HCT116 (cell line): ENCODE results near the gene RTN1. TPM values are rescaled to one million over a fixed set of nuclear protein-coding genes. Genes with fewer than 3 reads are reported as not detected.

Source experiments
- ATAC-seq: fragments of 200-7000 bp; cut with Tn5 transposase; 2 replicates; pipeline ENCODE4 v1.9.1; 2020; ENCODE audit warnings: mild to moderate bottlenecking, moderate library complexity
- BruUV-seq: library from RNA; stranded (reverse); fragments of 400-500 nt; replicated peaks from 2 replicates; lab custom pipeline; 2021; lab: Mats Ljungman, UMichigan
- CTCF ChIA-PET: fragments of 300-600 bp; sonication (Branson Sonifier 250); formaldehyde crosslinking; loops from one replicate; lab custom pipeline; 2021; ENCODE audit warnings: antibody characterized with exemption; lab: Charles Lee
- POLR2A ChIA-PET: fragments of 300-600, 350-600 bp; sonication (Branson Sonifier 250); formaldehyde crosslinking; loops from one replicate; lab custom pipeline; 2021; ENCODE audit warnings: antibody characterized with exemption; lab: Charles Lee
- RAD21 ChIA-PET, 2 experiments: fragments of 300-600 bp; sonication (Branson Sonifier 250); formaldehyde crosslinking; loops; one replicate each; lab custom pipeline; 2023; ENCODE audit warnings: low total read pairs in 2 of 2; ENCODE audit not compliant: uncharacterized antibody in 2 of 2, unreplicated experiment in 2 of 2, low non-redundant PET in 1 of 2; lab: Charles Lee
- DNase-seq: peaks from one replicate; pipeline ENCODE4 v3.0.0-alpha.2; 2010; ENCODE audit warnings: low read depth, low spot score
- H2AFZ ChIP-seq: fragments of 200-600 bp; shearing (Covaris generic), sonication (generic); 2 replicates; pipeline ENCODE4 v1.6.1; 2017; ENCODE audit warnings: low read depth, mixed run types, mixed read lengths, antibody characterized with exemption, low read length; ENCODE audit not compliant: poor library complexity, severe bottlenecking
- H3K27ac ChIP-seq: 2 replicates; pipeline ENCODE4 v1.5.1; 2012; ENCODE audit warnings: low read depth, low read length
- H3K27me3 ChIP-seq: fragments of 200-600 bp; sonication (generic); 2 replicates; pipeline ENCODE4 v1.6.1; 2016; ENCODE audit warnings: mixed run types, low read length, mixed read lengths; ENCODE audit not compliant: insufficient read depth
- H3K36me3 ChIP-seq, 2 experiments: fragments of 200-500 bp in 1 of 2; fragments of 200-600 bp in 1 of 2; sonication (Bioruptor generic) in 1 of 2; sonication (generic) in 1 of 2; 2 replicates each; pipeline versions ENCODE4 v1.5.1 to v1.6.1; 2014 to 2016; ENCODE audit warnings: low read length in 2 of 2, inconsistent platforms in 1 of 2, mixed read lengths in 1 of 2, mixed run types in 1 of 2; ENCODE audit not compliant: insufficient read depth in 2 of 2, control insufficient read depth in 1 of 2
- H3K4me1 ChIP-seq, 2 experiments: fragments of 200-600 bp in 1 of 2; sonication (generic) in 1 of 2; 2 replicates each; pipeline versions ENCODE4 v1.5.1 to v1.6.1; 2012 to 2017; ENCODE audit warnings: low read length in 2 of 2, inconsistent platforms in 1 of 2, mild to moderate bottlenecking in 1 of 2, mixed read lengths in 1 of 2, mixed run types in 1 of 2, moderate library complexity in 1 of 2; ENCODE audit not compliant: insufficient read depth in 2 of 2, control insufficient read depth in 1 of 2
- H3K4me2 ChIP-seq: fragments of 200-600 bp; sonication (generic); 2 replicates; pipeline ENCODE4 v1.6.1; 2017; ENCODE audit warnings: mixed run types, low read length, mixed read lengths
- H3K4me3 ChIP-seq, 2 experiments: fragments of 200-600 bp in 1 of 2; sonication (generic) in 1 of 2; replicated peaks in 1 of 2; 2 replicates each; pipeline ENCODE4 v1.5.1; 2011 to 2016; ENCODE audit warnings: low read length in 2 of 2, control low read depth in 1 of 2, low read depth in 1 of 2, mild to moderate bottlenecking in 1 of 2, mixed read lengths in 1 of 2, mixed run types in 1 of 2
- H3K79me2 ChIP-seq: fragments of 200-600 bp; sonication (generic); 2 replicates; pipeline ENCODE4 v1.6.1; 2017; ENCODE audit warnings: mild to moderate bottlenecking, mixed run types, low read length, moderate library complexity, mixed read lengths; ENCODE audit not compliant: insufficient read depth
- H3K9ac ChIP-seq: fragments of 200-600 bp; sonication (generic); 2 replicates; pipeline ENCODE4 v1.6.1; 2016; ENCODE audit warnings: low read length, mixed read lengths
- H3K9me2 ChIP-seq: fragments of 200-600 bp; sonication (generic), shearing (Covaris generic); 2 replicates; pipeline ENCODE4 v1.6.1; 2017; ENCODE audit warnings: mixed run types, mild to moderate bottlenecking, moderate library complexity; ENCODE audit not compliant: insufficient read depth
- H3K9me3 ChIP-seq, 2 experiments: fragments of 200-500 bp in 1 of 2; fragments of 200-600 bp in 1 of 2; sonication (Bioruptor generic) in 1 of 2; sonication (generic) in 1 of 2; 2 replicates each; pipeline ENCODE4 v1.6.1; 2014 to 2017; ENCODE audit warnings: low read length in 2 of 2, mixed read lengths in 2 of 2, inconsistent platforms in 1 of 2, low read depth in 1 of 2, mild to moderate bottlenecking in 1 of 2, mixed run types in 1 of 2, moderate library complexity in 1 of 2; ENCODE audit not compliant: control insufficient read depth in 1 of 2, insufficient read depth in 1 of 2
- H4K20me1 ChIP-seq: fragments of 200-600 bp; sonication (generic), shearing (Covaris generic); 2 replicates; pipeline ENCODE4 v1.6.1; 2017; ENCODE audit warnings: mixed run types, mild to moderate bottlenecking, moderate library complexity; ENCODE audit not compliant: insufficient read depth
- ATF3 ChIP-seq: IDR thresholded peaks from 2 replicates; pipeline ENCODE4 v1.6.1; 2012
- FOSL1 ChIP-seq: IDR thresholded peaks from 2 replicates; pipeline ENCODE4 v1.6.1; 2012; ENCODE audit warnings: low read depth
- JUND ChIP-seq: IDR thresholded peaks from 2 replicates; pipeline ENCODE4 v1.6.1; 2012
- POLR2AphosphoS5 ChIP-seq: IDR thresholded peaks from 2 replicates; pipeline ENCODE4 v1.6.1; 2011; ENCODE audit warnings: mild to moderate bottlenecking, low read depth, low read length, moderate library complexity
- RAD21 ChIP-seq: IDR thresholded peaks from 2 replicates; pipeline ENCODE4 v1.6.1; 2012; ENCODE audit warnings: low read depth, mild to moderate bottlenecking
- SIN3A ChIP-seq: IDR thresholded peaks from 2 replicates; pipeline ENCODE4 v1.6.1; 2012; ENCODE audit warnings: low read depth
- SRF ChIP-seq: IDR thresholded peaks from 2 replicates; pipeline ENCODE4 v1.6.1; 2012; ENCODE audit warnings: low read depth
- intact Hi-C: fragments of 100-400 bp; cut with micrococcal nuclease; formaldehyde crosslinking; loops from 2 replicates; pipeline ENCODE4 v1.10.0; 2022
- total RNA-seq: library from RNA; stranded (reverse); gene quantifications from one replicate; pipeline ENCODE4 v1.2.1, GENCODE V29; 2021; ENCODE audit not compliant: unreplicated experiment

Gene RTN1
- total RNA-seq, 1 experiment from 2014 or later = 0.57 TPM

- CTCF ChIA-PET = no interaction called here
- H3K27ac ChIP-seq = no peak overlapping the region
- H4K20me1 ChIP-seq = no peaks in the 10 kb centered on the region
- H3K9me3 ChIP-seq = no peaks in the 10 kb centered on the region
- RAD21 ChIA-PET = no interaction called here
- H3K4me2 ChIP-seq = no peak overlapping the region
- no peaks in the 10 kb centered on the region for H3K79me2 ChIP-seq
- ATAC-seq (no peak), DNase-seq (no peak)
- no peak for TF ChIP-seq RAD21
- TF ChIP-seq ATF3 = no peak
- no peak for TF ChIP-seq SIN3A
- BruUV-seq = no TSS peak
- H2AFZ ChIP-seq = no peak overlapping the region
- H3K9ac ChIP-seq = no peak overlapping the region
- H3K4me3 ChIP-seq = no peak overlapping the region
- intact Hi-C loops = no loop called here
- H3K9me2 ChIP-seq = no peaks in the 10 kb centered on the region
- H3K36me3 ChIP-seq = no peaks in the 10 kb centered on the region
- POLR2A ChIA-PET = no interaction called here
- H3K4me1 ChIP-seq = no peaks in the 10 kb centered on the region
- peaks cover 8% of the 10 kb centered on the region; the same call in 1 of the 2 replicates for H3K27me3 ChIP-seq
Measured at GRCh38 chr14:59846595-59846994, 24.0 kb downstream of the RTN1 start.

- ChIA-PET POLR2A (no interaction called here), RAD21 (no interaction called here), CTCF (no interaction called here)
- H3K4me2 ChIP-seq = no peak overlapping the region
- no peaks in the 10 kb centered on the region for H3K9me2 ChIP-seq
- no peak overlapping the region for H3K9ac ChIP-seq
- H3K9me3 ChIP-seq = no peaks in the 10 kb centered on the region
- H3K36me3 ChIP-seq = no peaks in the 10 kb centered on the region
- TF ChIP-seq POLR2AphosphoS5 = no peak
- no peak for TF ChIP-seq SIN3A
- no peak for TF ChIP-seq FOSL1
- TF ChIP-seq SRF = no peak
- no peak for TF ChIP-seq JUND
- DNase-seq (no peak), ATAC-seq (no peak)
- H3K27me3 ChIP-seq = peaks cover 8% of the 10 kb centered on the region; the same call in 1 of the 2 replicates
- H3K27ac ChIP-seq = no peak overlapping the region
- no peaks in the 10 kb centered on the region for H3K4me1 ChIP-seq
- no peak overlapping the region for H3K4me3 ChIP-seq
- intact Hi-C loops = no loop called here
- no peak overlapping the region for H2AFZ ChIP-seq
- no peaks in the 10 kb centered on the region for H4K20me1 ChIP-seq
- no TSS peak for BruUV-seq
- H3K79me2 ChIP-seq = no peaks in the 10 kb centered on the region
Measured at GRCh38 chr14:59845245-59845644, 25.3 kb downstream of the RTN1 start.
